ENCODE results near the gene MEP1B.

MEP1B gene

GRCh38 chr18:32267463-32267862 lies 77.6 kb downstream of the MEP1B start:
- DNase-seq (ENCODE audit: low spot score): no peak
